HepG2 (cell line): ENCODE data around the gene COL13A1. TPM values are rescaled to one million over a fixed set of nuclear protein-coding genes. Genes with fewer than 3 reads are reported as not detected.

Source experiments
- ATAC-seq: fragments of 200-7000 bp; cut with Tn5 transposase; 3 replicates; pipeline ENCODE4 v1.9.1; 2020; ENCODE audit warnings: mild to moderate bottlenecking, moderate library complexity
- BruUV-seq: library from RNA; stranded (reverse); fragments of 400-500 nt; replicated peaks from 2 replicates; lab custom pipeline; 2021; lab: Mats Ljungman, UMichigan
- CTCF ChIA-PET: fragments of 300-600 bp; formaldehyde crosslinking; extraction: SDS; loops from one replicate; lab custom pipeline; 2021; ENCODE audit warnings: low total read pairs, inconsistent platforms, low intra/inter-chr PET ratio; lab: Yijun Ruan, JAX
- POLR2A ChIA-PET: fragments of 350-600 bp; sonication (Branson Sonifier 250); formaldehyde crosslinking; loops from one replicate; lab custom pipeline; 2020; ENCODE audit warnings: antibody characterized with exemption, inconsistent platforms; lab: Yijun Ruan, JAX
- DNase-seq: peaks from one replicate; pipeline ENCODE4 v3.0.0-alpha.2; 2015; ENCODE audit warnings: low spot score
- FAIRE-seq: peaks from 3 replicates; lab custom pipeline; 2011; peaks lifted over from hg19 to GRCh38; lab: Jason Lieb, UNC
- H2AFZ ChIP-seq: one replicate; pipeline ENCODE4 v1.6.1; 2011; ENCODE audit warnings: low read length, inconsistent platforms
- H3K27ac ChIP-seq: fragments of 300-600 bp; 3 replicates; pipeline ENCODE4 v1.8.0; 2011; ENCODE audit warnings: mixed run types, mild to moderate bottlenecking, mixed read lengths, low read length, inconsistent platforms; ENCODE audit not compliant: insufficient read depth; ENCODE audit errors: extremely low read length
- H3K27me3 ChIP-seq, 2 experiments: fragments of 200-600 bp in 1 of 2; 2 replicates in 1 of 2; 3 replicates in 1 of 2; pipeline versions ENCODE4 v1.6.0 to v1.8.0; 2011; ENCODE audit warnings: low read length in 2 of 2, mild to moderate bottlenecking in 2 of 2, moderate library complexity in 2 of 2, inconsistent platforms in 1 of 2; ENCODE audit not compliant: insufficient read depth in 2 of 2, control insufficient read depth in 1 of 2
- H3K36me3 ChIP-seq, 2 experiments: fragments of 200-600 bp in 1 of 2; replicated peaks in 1 of 2; 2 replicates in 1 of 2; 3 replicates in 1 of 2; pipeline versions ENCODE4 v1.5.1 to v1.8.0; 2011; ENCODE audit warnings: low read length in 2 of 2, inconsistent platforms in 1 of 2; ENCODE audit not compliant: insufficient read depth in 2 of 2, control insufficient read depth in 1 of 2
- H3K4me1 ChIP-seq: 2 replicates; pipeline ENCODE4 v1.5.1; 2012; ENCODE audit warnings: low read length, inconsistent platforms; ENCODE audit not compliant: insufficient read depth
- H3K4me2 ChIP-seq: 2 replicates; pipeline ENCODE4 v1.6.0; 2011; ENCODE audit warnings: low read depth, low read length, inconsistent platforms
- H3K4me3 ChIP-seq, 3 experiments: fragments of 200-600 bp in 1 of 3; sonication (generic), shearing (Covaris generic) in 1 of 3; replicated peaks in 1 of 3; 2 replicates each; pipeline ENCODE4 v1.5.1; 2011 to 2016; ENCODE audit warnings: low read length in 3 of 3, inconsistent platforms in 2 of 3, low read depth in 2 of 3, mild to moderate bottlenecking in 2 of 3, control low read depth in 1 of 3, mixed read lengths in 1 of 3; ENCODE audit not compliant: insufficient read depth in 1 of 3
- H3K79me2 ChIP-seq: one replicate; pipeline ENCODE4 v1.6.1; 2011; ENCODE audit warnings: low read length, inconsistent platforms; ENCODE audit not compliant: insufficient read depth
- H3K9ac ChIP-seq: 2 replicates; pipeline ENCODE4 v1.6.0; 2011; ENCODE audit warnings: mild to moderate bottlenecking, low read depth, low read length, inconsistent platforms; ENCODE audit not compliant: insufficient read depth
- H3K9me3 ChIP-seq: 2 replicates; pipeline ENCODE4 v1.5.1; 2012; ENCODE audit warnings: mild to moderate bottlenecking, low read length
- H4K20me1 ChIP-seq: 2 replicates; pipeline ENCODE4 v1.6.0; 2011; ENCODE audit warnings: inconsistent platforms, mild to moderate bottlenecking, low read length, moderate library complexity; ENCODE audit not compliant: insufficient read depth
- ADNP ChIP-seq: sonication (generic); formaldehyde crosslinking; IDR thresholded peaks from 2 replicates; pipeline ENCODE4 v1.4.0; 2020; ENCODE audit warnings: missing genetic modification reagents
- AHDC1 ChIP-seq: sonication (generic); formaldehyde crosslinking; IDR thresholded peaks from 2 replicates; pipeline ENCODE4 v1.5.1; 2020; ENCODE audit warnings: mild to moderate bottlenecking, missing genetic modification reagents, borderline replicate concordance
- FLYWCH1 ChIP-seq: sonication (generic); formaldehyde crosslinking; IDR thresholded peaks from 2 replicates; pipeline ENCODE4 v1.8.1; 2023; ENCODE audit warnings: mild to moderate bottlenecking, missing genetic modification reagents
- HINFP ChIP-seq: sonication (generic); formaldehyde crosslinking; IDR thresholded peaks from 2 replicates; pipeline ENCODE4 v1.4.0; 2020; ENCODE audit warnings: low read depth, mild to moderate bottlenecking, missing genetic modification reagents
- MEIS2 ChIP-seq: sonication (generic); formaldehyde crosslinking; IDR thresholded peaks from 2 replicates; pipeline ENCODE4 v1.9.0; 2021; ENCODE audit warnings: mild to moderate bottlenecking, missing genetic modification reagents
- PHF21A ChIP-seq: sonication (generic); formaldehyde crosslinking; IDR thresholded peaks from 2 replicates; pipeline ENCODE4 v1.5.0; 2020; ENCODE audit warnings: mild to moderate bottlenecking, missing genetic modification reagents
- SIN3A ChIP-seq: IDR thresholded peaks from 2 replicates; pipeline ENCODE4 v1.6.1; 2011; ENCODE audit warnings: low read depth, mild to moderate bottlenecking, control low read depth, low read length, borderline replicate concordance
- SOX6 ChIP-seq, 2 experiments: fragments of 450-650 bp in 1 of 2; sonication (generic) in 1 of 2; formaldehyde crosslinking in 1 of 2; IDR thresholded peaks; 2 replicates each; pipeline versions ENCODE4 v1.4.0 to v1.6.1; 2017 to 2020; ENCODE audit warnings: antibody characterized with exemption in 1 of 2, mild to moderate bottlenecking in 1 of 2, missing genetic modification reagents in 1 of 2
- SRSF1 ChIP-seq: fragments of 200-400 bp; formaldehyde crosslinking; optimal IDR thresholded peaks from 2 replicates; pipeline ENCODE3; 2017; ENCODE audit warnings: mild to moderate bottlenecking, low read depth, low read length, moderate library complexity
- SRSF4 ChIP-seq: fragments of 200-400 bp; formaldehyde crosslinking; IDR thresholded peaks from one replicate; pipeline ENCODE4 v1.6.1; 2018; ENCODE audit warnings: mild to moderate bottlenecking, low read depth, low read length, moderate library complexity; ENCODE audit not compliant: poor library complexity, severe bottlenecking
- THAP9 ChIP-seq: sonication (generic); formaldehyde crosslinking; IDR thresholded peaks from 2 replicates; pipeline ENCODE4; 2020; ENCODE audit warnings: missing genetic modification reagents, mild to moderate bottlenecking, borderline replicate concordance
- TIGD3 ChIP-seq: sonication (generic); formaldehyde crosslinking; IDR thresholded peaks from 2 replicates; pipeline ENCODE4 v1.5.1; 2020; ENCODE audit warnings: mild to moderate bottlenecking, missing genetic modification reagents, borderline replicate concordance
- ZNF296 ChIP-seq: sonication (generic); formaldehyde crosslinking; conservative IDR thresholded peaks from 2 replicates; pipeline ENCODE4 v1.5.0; 2020; ENCODE audit warnings: mild to moderate bottlenecking, missing genetic modification reagents
- WGBS: methylation state at CpG from one replicate; pipeline ENCODE4 v1.1.6; 2017; ENCODE audit warnings: low lambda C conversion rate; 5-methylcytosine and 5-hydroxymethylcytosine counted together
- in situ Hi-C: cut with HindIII; loops from 2 replicates; pipeline ENCODE4 v1.10.0; 2017; ENCODE audit warnings: low pct_unique_long_range_greater_than_20kb; ENCODE audit not compliant: extremely low pct_ligation_motif_present
- intact Hi-C: fragments of 100-400 bp; cut with micrococcal nuclease; formaldehyde crosslinking; loops from one replicate; pipeline ENCODE4 v1.10.0; 2022; ENCODE audit not compliant: unreplicated experiment
- polyA plus RNA-seq, 8 experiments: library from polyadenylated mRNA; depleted of rRNA in 3 of 8; stranded (reverse) in 7 of 8; unstranded in 1 of 8; fragments of >200 nt; fragmentation: Illumina TruSeq in 4 of 8; extraction: Trizol in 4 of 8; gene quantifications; 2 replicates each; pipeline versions ENCODE4 v1.2.1 to v1.2.3, GENCODE V29; 2011 to 2016; ENCODE audit warnings: low read depth in 4 of 8, missing spikeins in 1 of 8, mixed read lengths in 1 of 8; ENCODE audit not compliant: insufficient read depth in 1 of 8
- total RNA-seq, 5 experiments: library from RNA; depleted of rRNA; stranded (reverse); fragments of >200 nt; fragmentation: Illumina TruSeq; extraction: Trizol; gene quantifications; 2 replicates each; pipeline ENCODE4 v1.2.3, GENCODE V29; 2016; ENCODE audit warnings: low read depth in 1 of 5

COL13A1 gene
- total and polyA plus RNA-seq, 2 of the 13 experiments (the other 11 are each of a cell fraction or from before 2014, with no cell fraction given): 0.07 TPM; not detected in 1

- Histone ChIP-seq H3K27me3 (peaks cover 10 to 45% of the 10 kb centered on the region in 2 experiments; a peak in 4 of 5 replicates), H3K36me3 (no peaks in the 10 kb centered on the region), H3K79me2 (no peaks in the 10 kb centered on the region), H3K4me1 (no peaks in the 10 kb centered on the region), H4K20me1 (no peaks in the 10 kb centered on the region), H2AFZ (no peak overlapping the region), H3K4me3 (no peak overlapping the region), H3K9me3 (no peaks in the 10 kb centered on the region), H3K9ac (no peak overlapping the region), H3K27ac (no peak overlapping the region), H3K4me2 (no peak overlapping the region)
- WGBS: 4% methylated on average over 2 of the region's 2 CpGs
- no peak for DNase-seq
- no TSS peak for BruUV-seq
- CTCF ChIA-PET: no interaction called here
- FAIRE-seq: no peak
- in situ Hi-C loops (no loop called here), intact Hi-C loops (no loop called here)
- POLR2A ChIA-PET: no interaction called here
- no peak for ATAC-seq
- no peak for TF ChIP-seq ADNP
- TF ChIP-seq AHDC1: no peak
- TF ChIP-seq TIGD3 (CRISPR knock-in tag): no peak
- TF ChIP-seq SRSF4: no peak
- TF ChIP-seq ZNF296 (CRISPR knock-in tag): no peak
- TF ChIP-seq THAP9 (CRISPR knock-in tag): no peak
- TF ChIP-seq HINFP (CRISPR knock-in tag): no peak
- TF ChIP-seq SOX6 (IDR thresholded peaks at IDR 0.05): no peak
- TF ChIP-seq SOX6 (CRISPR knock-in tag; IDR thresholded peaks at IDR 0.05): no peak
- TF ChIP-seq FLYWCH1 (CRISPR knock-in tag): no peak
- TF ChIP-seq SRSF1: no peak
- no peak for TF ChIP-seq PHF21A (CRISPR knock-in tag)
- no peak for TF ChIP-seq SIN3A
- TF ChIP-seq MEIS2 (CRISPR knock-in tag): no peak
Measured at GRCh38 chr10:69807696-69808095, 6.0 kb downstream of the COL13A1 start.
